Peyer's patch (tissue), 4 donors: ENCODE data around the gene BTBD17. TPM values are rescaled to one million over a fixed set of nuclear protein-coding genes. Genes with fewer than 3 reads are reported as not detected.
A peak's percentile ranks its signal among the peaks of the same experiment; 100 is the strongest.

Experiments
- DNase-seq, 3 donors: peaks; one replicate each; pipeline ENCODE4 v3.0.0-alpha.2; 2017 to 2019
- H3K27ac ChIP-seq, 4 donors: fragments of 200-600 bp; sonication (generic); one replicate each; pipeline ENCODE4 v1.5.1; 2016 to 2019
- H3K27me3 ChIP-seq, 2 donors: fragments of 200-600 bp; sonication (generic); one replicate each; pipeline ENCODE4 v1.5.1; 2019
- H3K36me3 ChIP-seq, 3 donors: fragments of 200-600 bp; sonication (generic); one replicate each; pipeline ENCODE4 v1.5.1; 2016 to 2019
- H3K4me1 ChIP-seq, 4 donors: fragments of 200-600 bp; sonication (generic); one replicate each; pipeline ENCODE4 v1.5.1; 2016 to 2019
- H3K4me3 ChIP-seq, 4 donors: fragments of 200-600 bp; sonication (generic); 1 replicate in 3 of 4; 2 replicates in 1 of 4; pipeline ENCODE4 v1.5.1; 2016 to 2019; ENCODE audit warnings: mild to moderate bottlenecking in 1 of 4
- H3K9me3 ChIP-seq, 4 donors: fragments of 200-600 bp; sonication (generic); one replicate each; pipeline ENCODE4 v1.5.1; 2016 to 2019; ENCODE audit warnings: mild to moderate bottlenecking in 1 of 4
- POLR2A ChIP-seq, 2 donors: fragments of 450-650 bp; IDR thresholded peaks; one replicate each; pipeline ENCODE4 v1.5.1; 2017; ENCODE audit warnings: antibody characterized with exemption in 2 of 2, mild to moderate bottlenecking in 2 of 2, moderate library complexity in 2 of 2
- total RNA-seq, 4 donors: library from RNA; depleted of rRNA; stranded (reverse); fragments of >200 nt; gene quantifications; one replicate each; pipeline ENCODE4 v1.1.0, GENCODE V29; 2016
- TF ChIP-seq, protein P1 (sequence below), 6 experiments: fragments of 450-650 bp in 4 of 6; fragments of 200-600 bp in 2 of 6; sonication (generic) in 1 of 6; IDR thresholded peaks; one replicate each; pipeline ENCODE4 v1.5.1; 2017 to 2019; ENCODE audit warnings: antibody characterized with exemption in 6 of 6, mild to moderate bottlenecking in 3 of 6, moderate library complexity in 1 of 6

BTBD17 gene
- total RNA-seq, 4 donors from 2014 or later: not detected

DNA sequence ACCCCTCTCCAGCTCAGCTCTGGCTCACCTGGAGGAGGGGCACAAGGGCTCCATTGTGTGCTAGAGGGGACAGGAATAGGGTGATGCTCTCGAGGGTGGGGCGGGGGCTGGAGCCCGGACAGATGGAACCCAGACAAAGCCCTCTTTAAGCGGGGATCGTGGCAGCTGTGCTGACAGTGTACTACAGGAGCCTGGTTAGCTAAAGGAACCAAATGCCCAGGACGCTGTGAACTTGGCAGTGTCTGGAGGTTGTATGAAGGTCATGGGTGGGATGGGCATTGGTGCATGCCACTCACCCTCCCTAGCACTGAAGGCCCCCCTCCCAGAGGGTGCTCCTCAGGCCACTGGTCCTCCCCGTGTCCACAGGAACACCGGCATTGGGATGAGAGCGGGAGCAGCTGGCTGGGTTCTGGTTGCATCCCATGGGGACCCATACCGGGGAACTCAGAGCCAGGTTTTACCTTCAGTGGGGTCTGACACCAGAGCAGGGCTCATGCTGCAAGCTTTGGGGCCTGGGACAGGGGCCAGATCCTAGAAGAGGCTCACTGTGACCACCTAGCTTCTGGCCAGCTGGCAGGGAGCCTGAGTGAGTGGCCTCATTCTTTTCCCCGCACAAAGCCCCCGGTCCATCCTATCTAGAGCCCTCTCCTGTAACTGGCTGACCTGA is 23.7 kb downstream of the BTBD17 start:
- DNase-seq: no peak
- no peaks in the 10 kb centered on the region for H3K27me3 ChIP-seq
- H3K27ac ChIP-seq: no peak overlapping the region
- no peaks in the 10 kb centered on the region for H3K9me3 ChIP-seq
- no peak for TF ChIP-seq POLR2A (IDR thresholded peaks at IDR 0.05)
- no peaks in the 10 kb centered on the region for H3K4me1 ChIP-seq
- no peaks in the 10 kb centered on the region for H3K36me3 ChIP-seq
- no peak overlapping the region for H3K4me3 ChIP-seq

DNA sequence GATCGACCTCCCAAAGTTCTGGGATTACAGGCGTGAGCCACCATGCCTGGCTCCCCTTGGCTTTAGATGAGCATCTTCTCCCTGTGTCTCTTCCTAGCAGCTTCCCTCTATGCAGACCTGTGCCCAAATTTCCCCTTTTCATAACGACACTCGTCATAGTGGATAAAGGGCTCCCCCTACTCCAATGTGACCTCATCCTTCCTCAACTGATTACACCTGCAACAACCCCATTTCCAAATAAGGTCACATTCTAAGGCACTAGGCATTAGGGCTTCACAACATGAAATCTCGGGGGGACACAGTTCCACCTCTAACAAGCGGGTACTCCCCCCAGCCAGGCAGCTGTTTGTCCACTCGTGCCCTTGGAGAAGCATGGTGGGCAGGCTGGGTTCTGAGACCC is 25.4 kb downstream of the BTBD17 start:
- H3K27ac ChIP-seq: no peak overlapping the region
- H3K4me3 ChIP-seq: no peak overlapping the region
- H3K27me3 ChIP-seq: no peaks in the 10 kb centered on the region
- no peaks in the 10 kb centered on the region for H3K36me3 ChIP-seq
- H3K9me3 ChIP-seq: no peaks in the 10 kb centered on the region
- DNase-seq: no peak
- no peaks in the 10 kb centered on the region for H3K4me1 ChIP-seq
- TF ChIP-seq POLR2A (IDR thresholded peaks at IDR 0.05): no peak
- TF ChIP-seq, protein P1, sequence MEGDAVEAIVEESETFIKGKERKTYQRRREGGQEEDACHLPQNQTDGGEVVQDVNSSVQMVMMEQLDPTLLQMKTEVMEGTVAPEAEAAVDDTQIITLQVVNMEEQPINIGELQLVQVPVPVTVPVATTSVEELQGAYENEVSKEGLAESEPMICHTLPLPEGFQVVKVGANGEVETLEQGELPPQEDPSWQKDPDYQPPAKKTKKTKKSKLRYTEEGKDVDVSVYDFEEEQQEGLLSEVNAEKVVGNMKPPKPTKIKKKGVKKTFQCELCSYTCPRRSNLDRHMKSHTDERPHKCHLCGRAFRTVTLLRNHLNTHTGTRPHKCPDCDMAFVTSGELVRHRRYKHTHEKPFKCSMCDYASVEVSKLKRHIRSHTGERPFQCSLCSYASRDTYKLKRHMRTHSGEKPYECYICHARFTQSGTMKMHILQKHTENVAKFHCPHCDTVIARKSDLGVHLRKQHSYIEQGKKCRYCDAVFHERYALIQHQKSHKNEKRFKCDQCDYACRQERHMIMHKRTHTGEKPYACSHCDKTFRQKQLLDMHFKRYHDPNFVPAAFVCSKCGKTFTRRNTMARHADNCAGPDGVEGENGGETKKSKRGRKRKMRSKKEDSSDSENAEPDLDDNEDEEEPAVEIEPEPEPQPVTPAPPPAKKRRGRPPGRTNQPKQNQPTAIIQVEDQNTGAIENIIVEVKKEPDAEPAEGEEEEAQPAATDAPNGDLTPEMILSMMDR (IDR thresholded peaks at IDR 0.05): no peak

DNA sequence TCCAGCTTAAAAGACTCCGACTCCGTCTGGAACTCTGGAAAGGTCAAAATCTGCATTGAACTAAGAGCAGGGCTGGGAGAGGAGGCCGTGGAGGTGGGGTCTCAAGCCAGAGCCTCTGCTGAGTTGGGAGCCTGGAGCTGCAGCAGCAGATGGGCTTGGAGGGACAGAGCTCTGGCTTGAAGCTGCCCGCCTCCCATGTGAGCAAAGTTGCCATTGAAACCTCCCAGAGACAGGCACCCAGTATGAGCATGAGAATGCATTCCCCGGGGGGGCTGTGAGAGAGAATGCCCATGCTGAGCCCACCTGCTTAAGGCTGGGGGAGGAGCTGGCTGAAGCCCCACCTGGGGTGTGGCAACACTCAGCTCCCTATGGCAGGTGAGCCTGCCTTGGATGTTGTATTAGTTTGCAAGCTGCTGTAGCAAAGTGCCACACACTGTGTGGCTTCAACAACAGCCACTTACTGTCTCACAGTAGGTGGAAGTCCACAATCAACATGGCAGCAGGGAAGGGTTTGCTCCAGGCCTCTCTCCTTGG is 26.1 kb downstream of the BTBD17 start:
- Histone ChIP-seq H3K4me3 (no peak overlapping the region), H3K27ac (no peak overlapping the region), H3K27me3 (no peaks in the 10 kb centered on the region), H3K9me3 (no peaks in the 10 kb centered on the region), H3K4me1 (no peaks in the 10 kb centered on the region), H3K36me3 (no peaks in the 10 kb centered on the region)
- DNase-seq: no peak
- no peak for TF ChIP-seq POLR2A (IDR thresholded peaks at IDR 0.05)
- TF ChIP-seq, protein P1 (IDR thresholded peaks at IDR 0.05): no peak

- Histone ChIP-seq H3K4me3 (no peak overlapping the region), H3K9me3 (no peaks in the 10 kb centered on the region), H3K27ac (no peak overlapping the region), H3K36me3 (no peaks in the 10 kb centered on the region), H3K27me3 (no peaks in the 10 kb centered on the region), H3K4me1 (no peaks in the 10 kb centered on the region)
- no peak for TF ChIP-seq POLR2A (IDR thresholded peaks at IDR 0.05)
- TF ChIP-seq, protein P1 (IDR thresholded peaks at IDR 0.05): no peak
- DNase-seq: no peak
Observed at GRCh38 chr17:74334393-74335039, 27.2 kb downstream of the BTBD17 start.

DNA sequence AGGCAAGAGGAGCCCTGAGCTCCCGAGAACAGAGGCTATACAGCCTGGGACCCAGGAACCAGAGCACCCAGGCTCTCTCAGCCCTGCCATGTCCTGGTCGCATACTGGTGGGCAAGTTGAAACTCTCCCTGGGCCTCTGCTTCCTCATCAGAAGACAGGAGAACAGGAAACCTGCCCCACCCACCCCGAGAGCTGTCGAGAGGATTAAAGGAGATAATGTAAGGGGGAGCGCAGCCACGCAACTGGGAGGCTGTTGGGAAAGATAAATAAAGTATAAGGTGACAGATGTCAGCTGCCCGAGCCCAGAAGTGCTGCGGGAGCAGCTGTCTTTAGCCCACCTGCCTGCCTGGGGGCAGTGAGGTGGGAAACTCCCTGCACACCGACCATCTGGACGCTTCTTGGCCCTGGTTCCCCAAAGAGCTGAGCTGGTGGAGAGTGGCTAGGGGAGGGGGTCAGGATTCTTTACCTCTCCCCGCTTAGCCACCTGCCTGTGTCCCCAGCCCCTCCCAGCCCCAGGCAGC is 28.8 kb downstream of the BTBD17 start:
- Histone ChIP-seq H3K27ac (peak overlapping the region in 1 of 4 donors; percentile 8), H3K27me3 (no peaks in the 10 kb centered on the region), H3K4me1 (no peaks in the 10 kb centered on the region), H3K4me3 (no peak overlapping the region), H3K9me3 (no peaks in the 10 kb centered on the region), H3K36me3 (no peaks in the 10 kb centered on the region)
- no peak for TF ChIP-seq POLR2A (IDR thresholded peaks at IDR 0.05)
- TF ChIP-seq, protein P1 (IDR thresholded peaks at IDR 0.05): no peak
- peak in 1 of 3 donors; percentile 57 for DNase-seq

- Histone ChIP-seq H3K27ac (peak overlapping the region in 1 of 4 donors; percentile 8), H3K9me3 (no peaks in the 10 kb centered on the region), H3K36me3 (no peaks in the 10 kb centered on the region), H3K27me3 (no peaks in the 10 kb centered on the region), H3K4me3 (no peak overlapping the region), H3K4me1 (no peaks in the 10 kb centered on the region)
- DNase-seq: no peak
- no peak for TF ChIP-seq POLR2A (IDR thresholded peaks at IDR 0.05)
- TF ChIP-seq, protein P1 (IDR thresholded peaks at IDR 0.05): no peak
Observed at GRCh38 chr17:74332017-74332650, 29.5 kb downstream of the BTBD17 start.
